Uterus (tissue), 2 donors: ENCODE measurements around the gene PRR30.

Experiments used
- CTCF ChIP-seq, 4 experiments: fragments of 200-600 bp in 2 of 4; fragments of 450-650 bp in 2 of 4; sonication (generic) in 2 of 4; IDR thresholded peaks; one replicate each; pipeline ENCODE4 v1.5.1; 2016 to 2019; ENCODE audit warnings: antibody characterized with exemption in 4 of 4, mild to moderate bottlenecking in 2 of 4, moderate library complexity in 1 of 4
- POLR2A ChIP-seq, 2 donors: fragments of 450-650 bp; IDR thresholded peaks; one replicate each; pipeline ENCODE4 v1.6.1; 2016; ENCODE audit warnings: antibody characterized with exemption in 2 of 2, mild to moderate bottlenecking in 1 of 2, moderate library complexity in 1 of 2

GRCh38 chr2:27099334-27099955 lies 39.8 kb downstream of the PRR30 start:
- TF ChIP-seq POLR2A (IDR thresholded peaks at IDR 0.05): no peak
- TF ChIP-seq CTCF (IDR thresholded peaks at IDR 0.05): no peak
